NCI-H2196 (cell line): Measurements from ENCODE around the gene PITPNC1.

Experiments used
- DNase-seq: peaks from one replicate; lab custom pipeline; 2025; ENCODE audit not compliant: unreplicated experiment; lab: John Stamatoyannopoulos, UW

The PITPNC1 gene

GRCh38 chr17:67542219-67543114, 165.4 kb downstream of the PITPNC1 start:
- no peak for DNase-seq

- no peak for DNase-seq
These were observed 167.4 kb downstream of the PITPNC1 start for GRCh38 chr17:67544364-67544955.

- no peak for DNase-seq
These were observed 169.8 kb downstream of the PITPNC1 start for GRCh38 chr17:67546578-67547527.

- no peak for DNase-seq
These were observed 171.6 kb downstream of the PITPNC1 start for GRCh38 chr17:67548693-67549092.

GRCh38 chr17:67549820-67550219, 172.7 kb downstream of the PITPNC1 start:
- no peak for DNase-seq

GRCh38 chr17:67554634-67555033, 177.6 kb downstream of the PITPNC1 start:
- DNase-seq: no peak

GRCh38 chr17:67555855-67556254, 178.8 kb downstream of the PITPNC1 start:
- DNase-seq: no peak

GRCh38 chr17:67557052-67557845, 180.2 kb downstream of the PITPNC1 start:
- no peak for DNase-seq

GRCh38 chr17:67557921-67558320, 180.8 kb downstream of the PITPNC1 start:
- no peak for DNase-seq

- DNase-seq: no peak
These were observed 181.8 kb downstream of the PITPNC1 start for GRCh38 chr17:67558740-67559380.

GRCh38 chr17:67559381-67559966, 182.4 kb downstream of the PITPNC1 start:
- no peak for DNase-seq

GRCh38 chr17:67562005-67562404, 184.9 kb downstream of the PITPNC1 start:
- DNase-seq: no peak

GRCh38 chr17:67563692-67564228, 186.7 kb downstream of the PITPNC1 start:
- no peak for DNase-seq

- no peak for DNase-seq
These were observed 188.0 kb downstream of the PITPNC1 start for GRCh38 chr17:67565068-67565467.

- DNase-seq: no peak
These were observed 189.6 kb downstream of the PITPNC1 start for GRCh38 chr17:67566656-67567055.

- DNase-seq: no peak
These were observed 192.0 kb downstream of the PITPNC1 start for GRCh38 chr17:67569015-67569451.

- no peak for DNase-seq
These were observed 192.8 kb downstream of the PITPNC1 start for GRCh38 chr17:67569873-67570272.

- DNase-seq: no peak
These were observed 193.7 kb downstream of the PITPNC1 start for GRCh38 chr17:67570797-67571196.

GRCh38 chr17:67571478-67571877, 194.4 kb downstream of the PITPNC1 start:
- DNase-seq: no peak
